Fibroblast of lung (primary cell): Measurements from ENCODE around the gene ANO10. TPM values are rescaled to one million over a fixed set of nuclear protein-coding genes. Genes with fewer than 3 reads are reported as not detected.
"Not testable (repeated sequence)": the region's sequence is repeated elsewhere in the genome, so short reads cannot be mapped to it uniquely, and the experiment has no call there.

ENCODE experiments used
- DNase-seq, 2 donors: peaks; one replicate each; pipeline versions ENCODE4 v3.0.0 to v3.0.0-alpha.2; 2010; ENCODE audit warnings: low read depth in 2 of 2
- H2AFZ ChIP-seq: 2 replicates; pipeline ENCODE4 v1.5.1; 2012; ENCODE audit warnings: low read length, control low read depth, inconsistent platforms
- H3K27ac ChIP-seq: 2 replicates; pipeline ENCODE4 v1.5.1; 2011; ENCODE audit warnings: low read length, control low read depth; ENCODE audit not compliant: insufficient read depth
- H3K27me3 ChIP-seq: 2 replicates; pipeline ENCODE4 v1.5.1; 2011; ENCODE audit warnings: mild to moderate bottlenecking, low read length; ENCODE audit not compliant: control insufficient read depth, insufficient read depth
- H3K36me3 ChIP-seq: 2 replicates; pipeline ENCODE4 v1.5.1; 2011; ENCODE audit warnings: low read length; ENCODE audit not compliant: control insufficient read depth, insufficient read depth
- H3K4me1 ChIP-seq: 2 replicates; pipeline ENCODE4 v1.5.1; 2011; ENCODE audit warnings: low read length; ENCODE audit not compliant: control insufficient read depth, insufficient read depth; ENCODE audit errors: extremely low read depth
- H3K4me2 ChIP-seq: 2 replicates; pipeline ENCODE4 v1.5.1; 2011; ENCODE audit warnings: low read length, control low read depth; ENCODE audit not compliant: insufficient read depth; ENCODE audit errors: extremely low read depth
- H3K4me3 ChIP-seq, 4 experiments: fragments of 200-600 bp in 1 of 4; sonication (generic) in 1 of 4; replicated peaks in 1 of 4; 2 replicates each; pipeline ENCODE4 v1.5.1; 2011 to 2016; ENCODE audit warnings: low read length in 4 of 4, low read depth in 3 of 4, mild to moderate bottlenecking in 3 of 4, control low read depth in 2 of 4, inconsistent platforms in 1 of 4, mixed read lengths in 1 of 4; ENCODE audit not compliant: insufficient read depth in 1 of 4; ENCODE audit errors: control extremely low read depth in 1 of 4
- H3K79me2 ChIP-seq: 2 replicates; pipeline ENCODE4 v1.5.1; 2012; ENCODE audit warnings: mild to moderate bottlenecking, low read length, inconsistent platforms; ENCODE audit not compliant: control insufficient read depth, insufficient read depth
- H3K9ac ChIP-seq: 2 replicates; pipeline ENCODE4 v1.5.1; 2011; ENCODE audit warnings: mild to moderate bottlenecking, low read length, control low read depth; ENCODE audit not compliant: insufficient read depth
- H3K9me3 ChIP-seq: 2 replicates; pipeline ENCODE4 v1.5.1; 2012; ENCODE audit warnings: low read depth, low read length; ENCODE audit not compliant: control insufficient read depth, insufficient read depth
- H4K20me1 ChIP-seq: 2 replicates; pipeline ENCODE4 v1.5.1; 2011; ENCODE audit warnings: low read length; ENCODE audit not compliant: control insufficient read depth, insufficient read depth; ENCODE audit errors: extremely low read depth
- CTCF ChIP-seq, 2 donors: IDR thresholded peaks in 1 of 2; conservative IDR thresholded peaks in 1 of 2; 1 replicate in 1 of 2; 2 replicates in 1 of 2; pipeline ENCODE4 v1.5.1; 2011 to 2012; ENCODE audit warnings: low read length in 2 of 2, control low read depth in 1 of 2, inconsistent platforms in 1 of 2, low read depth in 1 of 2, mild to moderate bottlenecking in 1 of 2
- EZH2 ChIP-seq: IDR thresholded peaks from 2 replicates; pipeline ENCODE4 v1.5.1; 2012; ENCODE audit warnings: low read length, control low read depth, mild to moderate bottlenecking; ENCODE audit errors: missing control alignments
- polyA plus RNA-seq, 2 donors: library from polyadenylated mRNA; depleted of rRNA in 1 of 2; stranded (reverse) in 1 of 2; unstranded in 1 of 2; fragments of >200 nt; gene quantifications; 2 replicates each; pipeline ENCODE4 v1.2.1, GENCODE V29; 2011 to 2012; ENCODE audit warnings: missing spikeins in 1 of 2
- total RNA-seq: library from RNA; depleted of rRNA; stranded (reverse); fragments of >200 nt; gene quantifications from 2 replicates; pipeline ENCODE4 v1.2.1, GENCODE V29; 2014

The ANO10 gene
- total and polyA plus RNA-seq, 2 donors (not counting 1 experiment from before 2014, with no cell fraction given), result 103 to 138 TPM

GRCh38 chr3:43558171-43558570, 63.6 kb downstream of the ANO10 start:
- Histone ChIP-seq H3K27me3 (no peaks in the 10 kb centered on the region), H4K20me1 (no peaks in the 10 kb centered on the region), H3K4me2 (no peak overlapping the region), H3K36me3 (peaks cover 2% of the 10 kb centered on the region), H3K4me1 (no peaks in the 10 kb centered on the region), H3K9me3 (no peaks in the 10 kb centered on the region), H3K79me2 (no peaks in the 10 kb centered on the region), H3K9ac (no peak overlapping the region), H3K4me3 (no peak overlapping the region), H3K27ac (no peak overlapping the region), H2AFZ (no peak overlapping the region)
- TF ChIP-seq CTCF (conservative IDR thresholded peaks at IDR 0.05 in 1 of 2, IDR thresholded peaks at IDR 0.05 in 1 of 2; ENCODE audit: low read depth in 1 of 2, low read length in 2 of 2) (no peak), EZH2 (no peak)
- no peak for DNase-seq

- H3K9me3 ChIP-seq, result no peaks in the 10 kb centered on the region
- H4K20me1 ChIP-seq, result no peaks in the 10 kb centered on the region
- no peaks in the 10 kb centered on the region for H3K36me3 ChIP-seq
- H3K4me1 ChIP-seq, result no peaks in the 10 kb centered on the region
- H2AFZ ChIP-seq, result no peak overlapping the region
- H3K9ac ChIP-seq, result no peak overlapping the region
- no peaks in the 10 kb centered on the region for H3K79me2 ChIP-seq
- no peaks in the 10 kb centered on the region for H3K27me3 ChIP-seq
- TF ChIP-seq EZH2 (no peak), CTCF (conservative IDR thresholded peaks at IDR 0.05 in 1 of 2, IDR thresholded peaks at IDR 0.05 in 1 of 2; ENCODE audit: low read depth in 1 of 2, low read length in 2 of 2) (no peak)
- H3K4me3 ChIP-seq, result no peak overlapping the region
- no peak overlapping the region for H3K4me2 ChIP-seq
- no peak overlapping the region for H3K27ac ChIP-seq
- peak in 1 of 2 donors; percentile 10 for DNase-seq
Observed at GRCh38 chr3:43549626-43550290, 72.1 kb downstream of the ANO10 start.

- not testable (repeated sequence) for H2AFZ ChIP-seq, H3K4me3 ChIP-seq, H3K9ac ChIP-seq, H3K4me1 ChIP-seq, H3K4me2 ChIP-seq, H3K27me3 ChIP-seq, H3K9me3 ChIP-seq, H3K27ac ChIP-seq, H3K36me3 ChIP-seq, H3K79me2 ChIP-seq, H4K20me1 ChIP-seq
- peak; percentile 34 to 70 for DNase-seq
- peak in 1 of 2 donors; percentile 29 for TF ChIP-seq CTCF (conservative IDR thresholded peaks at IDR 0.05 in 1 of 2, IDR thresholded peaks at IDR 0.05 in 1 of 2; ENCODE audit: low read depth in 1 of 2, low read length in 2 of 2)
Observed at GRCh38 chr3:43544277-43544676, 77.5 kb downstream of the ANO10 start.
